ENCODE measurements around the gene GFI1B.

GFI1B gene

GRCh38 chr9:133004091-133004998, 25.9 kb downstream of the GFI1B start:
- no peak overlapping the region for H3K4me3 ChIP-seq (replicated peaks; ENCODE audit: low read depth, low read length)
- DNase-seq (ENCODE audit: low read depth): no peak
- TF ChIP-seq CTCF (IDR thresholded peaks at IDR 0.05; ENCODE audit: low read length, missing control alignments): no peak

GRCh38 chr9:133004999-133005760, 26.7 kb downstream of the GFI1B start:
- no peak overlapping the region for H3K4me3 ChIP-seq (replicated peaks; ENCODE audit: low read depth, low read length)
- DNase-seq (ENCODE audit: low read depth): no peak
- no peak for TF ChIP-seq CTCF (IDR thresholded peaks at IDR 0.05; ENCODE audit: low read length, missing control alignments)

GRCh38 chr9:133005957-133006356, 27.5 kb downstream of the GFI1B start:
- no peak for TF ChIP-seq CTCF (IDR thresholded peaks at IDR 0.05; ENCODE audit: low read length, missing control alignments)
- DNase-seq (ENCODE audit: low read depth): no peak

GRCh38 chr9:133006731-133007352, 28.3 kb downstream of the GFI1B start:
- no peak for TF ChIP-seq CTCF (IDR thresholded peaks at IDR 0.05; ENCODE audit: low read length, missing control alignments)
- no peak overlapping the region for H3K4me3 ChIP-seq (replicated peaks; ENCODE audit: low read depth, low read length)
- no peak for DNase-seq (ENCODE audit: low read depth)

More at GRCh38 chr9:133005957-133006356, 27.5 kb downstream of the GFI1B start:
- H3K4me3 ChIP-seq (replicated peaks; ENCODE audit: low read depth, low read length): no peak overlapping the region

- no peak for DNase-seq (ENCODE audit: low read depth)
- no peak for TF ChIP-seq CTCF (IDR thresholded peaks at IDR 0.05; ENCODE audit: low read length, missing control alignments)
- H3K4me3 ChIP-seq (replicated peaks; ENCODE audit: low read depth, low read length): no peak overlapping the region
These were observed 29.9 kb downstream of the GFI1B start for GRCh38 chr9:133008406-133008805.

GRCh38 chr9:133008824-133009223, 30.3 kb downstream of the GFI1B start:
- no peak overlapping the region for H3K4me3 ChIP-seq (replicated peaks; ENCODE audit: low read depth, low read length)
- TF ChIP-seq CTCF (IDR thresholded peaks at IDR 0.05; ENCODE audit: low read length, missing control alignments): no peak
- DNase-seq (ENCODE audit: low read depth): no peak

All from fibroblast of pulmonary artery (primary cell).